Left renal pelvis (tissue), 4 donors: ENCODE measurements around the gene CBY1. TPM values are rescaled to one million over a fixed set of nuclear protein-coding genes. Genes with fewer than 3 reads are reported as not detected.
"Not testable (repeated sequence)": the region's sequence is repeated elsewhere in the genome, so short reads cannot be mapped to it uniquely, and the experiment has no call there.

Experiments used
- DNase-seq, 4 donors: peaks; one replicate each; pipeline ENCODE4 v3.0.0-alpha.2; 2013; ENCODE audit warnings: low read depth in 4 of 4, low spot score in 3 of 4
- polyA plus RNA-seq, 4 donors: library from polyadenylated mRNA; unstranded; fragments of 120-200 nt; gene quantifications; one replicate each; pipeline ENCODE4 v1.2.1, GENCODE V29; 2013; ENCODE audit not compliant: insufficient read length in 4 of 4

The CBY1 gene
- 10 to 100 TPM; 52.0 to 64.3 (median 61.7) TPM for polyA plus RNA-seq

DNA sequence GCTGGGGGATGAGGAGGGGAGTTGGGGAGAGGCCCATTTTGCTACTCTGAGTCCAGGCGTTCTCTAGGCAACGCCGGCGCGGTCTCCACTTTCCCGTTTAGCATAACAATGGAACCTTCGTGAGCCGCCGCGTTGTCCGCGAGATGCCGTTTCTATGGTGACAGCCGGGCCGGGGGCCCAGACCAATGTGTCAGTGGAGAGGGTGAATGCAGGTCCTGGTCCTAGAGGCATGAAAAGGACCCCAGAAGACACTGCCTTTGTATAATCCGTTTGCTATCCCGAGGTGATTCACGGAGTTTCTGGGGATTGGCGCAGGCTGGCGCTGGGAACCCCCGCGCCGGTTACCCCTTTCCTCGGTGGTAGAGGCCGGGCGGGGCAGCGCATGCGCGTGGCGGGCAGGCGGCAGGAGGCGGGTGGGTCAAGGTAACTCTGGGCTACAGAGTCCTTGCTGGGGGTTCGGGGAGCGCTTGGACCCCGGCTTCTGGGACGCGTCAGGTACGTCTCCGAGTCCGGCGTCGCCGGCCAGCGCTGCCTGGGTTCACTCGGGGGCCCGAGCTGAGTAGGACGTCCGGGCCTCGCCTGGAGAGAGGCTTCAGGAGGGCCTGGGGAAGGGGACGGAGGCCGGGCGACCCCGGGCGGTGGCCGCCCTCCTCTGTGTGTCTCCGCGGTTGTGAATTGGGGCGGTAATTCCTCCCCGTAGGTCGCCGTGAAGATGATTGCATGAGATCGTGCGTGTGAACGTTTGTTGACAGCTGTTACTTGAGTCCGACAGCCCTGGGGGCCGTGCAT, at the start of gene CBY1, which contains the start of gene FAM227A:
TSS of gene CBY1 (plus strand) at position 383 of the 789 bp plus-strand sequence. CDS start 11,417 bp downstream, outside the sequence.
TSS of gene FAM227A (minus strand) at position 137 of the 789 bp plus-strand sequence. CDS start 6,224 bp downstream, outside the sequence.
- DNase-seq = peak; percentile 76 to 87 (median 78)

DNA sequence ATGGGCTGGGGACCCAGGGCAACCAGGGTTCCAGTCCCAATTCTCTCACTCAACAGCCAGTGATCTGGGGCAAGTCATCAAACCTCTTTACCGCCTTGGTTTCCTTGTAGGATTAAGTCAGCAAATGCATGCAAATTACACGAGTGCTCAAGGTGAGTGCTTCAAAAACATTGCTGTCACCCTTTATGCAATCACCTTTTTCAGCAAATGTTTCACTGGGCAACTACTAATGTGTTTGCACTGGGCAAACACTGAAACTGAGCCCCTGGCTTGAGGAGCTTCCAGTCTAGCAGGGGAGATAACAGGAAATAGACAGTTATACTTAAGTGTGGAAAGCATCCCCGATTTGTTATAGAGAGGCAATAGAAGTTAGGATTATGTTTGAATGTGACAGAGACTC, 48.8 kb upstream of the CBY1 start:
- no peak for DNase-seq

DNA sequence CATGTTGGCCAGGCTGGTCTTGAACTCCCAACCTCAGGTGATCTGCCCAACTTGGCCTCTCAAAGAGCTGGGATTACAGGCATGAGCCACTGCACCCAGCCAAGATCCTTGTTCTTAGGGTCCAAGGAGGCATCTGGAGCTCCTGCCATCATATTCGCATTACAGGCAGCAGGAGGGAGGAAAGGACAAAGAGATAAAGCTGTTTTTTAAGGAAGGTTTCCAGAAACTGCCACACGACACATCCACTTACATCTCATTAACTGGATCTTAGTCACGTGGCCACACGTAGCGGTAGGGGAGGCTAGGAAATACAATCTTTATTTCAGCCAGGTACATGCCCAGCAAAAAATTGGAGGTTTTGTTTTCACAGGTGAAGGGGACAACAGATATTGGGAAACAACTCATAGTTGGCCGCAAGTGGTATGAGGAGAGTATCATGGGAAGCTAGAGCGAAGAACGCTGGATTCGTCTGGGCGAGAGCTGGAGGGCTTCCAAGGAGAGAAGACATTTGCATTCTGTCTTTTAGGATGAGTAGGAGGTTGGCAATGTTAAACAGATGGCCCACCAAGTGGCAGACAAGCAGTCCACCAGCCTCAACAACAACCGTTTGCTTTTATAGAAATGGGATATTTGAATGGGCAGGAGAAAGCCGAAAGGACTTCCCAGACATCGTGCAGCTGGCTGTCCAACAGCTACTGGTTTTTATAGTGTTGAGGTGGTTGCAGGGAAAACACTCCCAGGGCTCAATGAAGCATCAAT, 47.3 kb upstream of the CBY1 start:
- no peak for DNase-seq

DNA sequence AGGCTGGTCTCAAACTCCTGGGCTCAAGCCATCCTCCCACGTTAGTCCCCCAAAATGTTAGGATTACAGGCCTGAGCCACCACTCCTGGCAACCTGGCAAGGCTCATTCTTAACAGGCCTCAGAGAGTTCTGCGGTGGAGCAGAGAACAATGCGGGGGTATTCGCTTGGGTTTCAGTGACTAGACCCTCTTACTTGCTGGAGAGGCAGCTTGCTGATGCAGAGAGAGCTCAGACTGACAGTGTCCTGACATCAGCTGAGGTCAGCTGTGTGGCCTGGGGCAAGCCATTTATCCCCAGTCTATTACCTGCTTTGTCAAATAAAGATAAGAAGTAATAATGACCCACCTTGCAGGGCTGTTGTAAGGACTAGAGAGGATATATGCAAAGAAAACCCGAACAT, 46.2 kb upstream of the CBY1 start:
- DNase-seq = no peak

DNA sequence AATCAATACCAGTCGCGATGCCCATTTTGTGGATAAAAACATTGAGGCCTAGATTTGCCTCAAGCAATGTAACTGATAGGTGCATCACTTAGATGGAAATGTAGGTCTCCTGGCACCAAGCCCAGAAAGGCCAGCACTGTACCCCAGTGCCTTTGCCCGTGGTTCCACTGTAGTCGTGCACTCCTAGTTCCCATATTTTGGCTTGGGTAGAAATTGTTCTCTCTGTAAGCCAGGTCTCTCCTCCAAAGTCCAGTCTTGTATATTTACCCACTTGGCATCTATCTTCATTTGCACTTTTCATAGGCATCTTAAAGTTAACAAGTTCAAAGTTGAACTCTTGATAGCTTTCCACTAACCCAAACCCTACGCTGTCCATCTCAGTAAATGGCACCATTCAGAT, 44.9 kb upstream of the CBY1 start:
- no peak for DNase-seq

DNA sequence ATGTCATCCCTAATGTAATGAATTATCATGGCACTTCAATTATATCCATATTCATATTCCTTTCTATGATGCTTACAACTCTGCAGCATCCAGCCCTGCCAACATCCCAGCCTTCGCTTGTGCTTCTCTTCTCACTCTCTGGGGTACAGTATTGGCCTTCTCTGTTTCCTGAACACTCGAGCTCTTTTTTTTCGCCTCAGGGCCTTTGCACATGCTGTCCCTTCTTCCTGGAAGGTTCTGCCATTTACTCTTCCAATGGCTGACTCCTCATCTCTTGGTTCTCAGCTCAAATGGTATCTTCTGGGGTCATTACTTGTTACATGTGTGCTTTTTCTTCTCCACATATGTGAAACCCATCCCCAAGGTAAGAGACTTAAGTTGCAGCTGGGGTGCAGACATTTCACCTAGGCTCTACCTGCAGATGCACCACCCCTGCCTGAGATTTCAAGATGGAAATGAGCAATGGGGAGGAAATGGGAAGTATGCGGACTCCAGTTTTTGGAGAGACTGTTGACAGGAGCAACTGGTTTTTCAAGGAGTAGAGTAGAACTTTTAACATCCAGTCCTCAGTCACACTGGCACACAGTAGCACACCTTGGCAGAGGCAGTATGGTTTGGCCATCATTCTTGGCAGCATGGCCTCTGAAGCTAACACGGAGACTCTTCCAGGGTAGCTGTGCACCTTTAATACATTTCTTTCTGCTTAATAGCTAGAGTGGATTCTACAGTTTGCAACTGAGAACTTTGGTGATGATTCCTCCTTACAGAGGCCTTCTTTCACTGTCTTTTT, 44.0 kb upstream of the CBY1 start:
- no peak for DNase-seq

DNA sequence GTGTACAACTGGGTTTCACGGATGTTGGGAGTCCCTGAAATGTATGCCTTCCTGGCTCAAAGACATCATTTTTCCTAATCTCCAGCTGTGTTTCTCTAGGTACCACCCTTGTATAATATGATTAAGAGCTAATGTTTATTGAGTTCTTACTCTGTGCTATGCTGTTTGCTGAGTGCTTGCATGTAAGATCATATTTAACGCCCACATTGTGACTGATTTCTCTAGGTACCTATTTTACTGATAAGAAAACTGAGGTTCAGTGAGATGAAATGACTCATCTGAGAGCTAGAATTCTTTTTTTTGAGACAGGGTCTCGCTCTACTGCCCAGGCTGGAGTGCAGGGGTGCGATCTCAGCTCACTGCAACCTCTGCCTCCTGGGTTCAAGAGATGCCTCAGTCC, 42.9 kb upstream of the CBY1 start:
- DNase-seq = no peak

DNA sequence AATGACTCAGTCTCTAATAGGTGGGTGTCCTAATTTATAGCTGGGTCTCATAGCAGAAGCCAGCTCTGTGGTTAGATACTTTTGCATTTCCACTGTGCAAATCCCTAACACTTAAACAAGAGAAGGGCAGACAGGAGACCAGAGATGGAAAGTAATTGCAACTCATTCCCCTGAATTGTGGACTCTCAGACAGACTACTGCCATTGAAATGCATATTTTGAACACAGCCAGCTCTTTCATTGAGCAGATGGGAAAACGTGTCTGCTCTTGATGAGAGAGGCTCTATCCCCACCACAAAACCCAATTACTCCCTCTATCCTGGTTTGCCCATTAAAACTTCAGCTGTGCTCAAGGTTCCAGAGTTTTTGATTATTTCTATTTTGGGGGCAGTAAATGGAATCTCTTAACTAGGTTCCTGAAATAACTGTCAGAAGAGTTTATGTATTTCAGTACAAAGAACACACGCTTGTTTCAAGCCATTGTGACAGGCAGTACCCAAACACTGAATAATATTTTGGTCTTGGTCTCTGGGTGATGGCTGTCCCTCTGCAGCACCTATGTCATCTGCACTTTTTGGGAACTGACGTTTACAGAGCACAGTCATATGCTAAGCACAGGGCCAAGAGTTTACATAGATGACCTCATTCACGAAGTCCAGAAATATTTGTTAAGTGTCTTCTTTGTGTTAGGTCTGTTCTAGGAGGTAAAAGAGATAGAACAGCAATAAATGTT, 41.9 kb upstream of the CBY1 start:
- DNase-seq = no peak

DNA sequence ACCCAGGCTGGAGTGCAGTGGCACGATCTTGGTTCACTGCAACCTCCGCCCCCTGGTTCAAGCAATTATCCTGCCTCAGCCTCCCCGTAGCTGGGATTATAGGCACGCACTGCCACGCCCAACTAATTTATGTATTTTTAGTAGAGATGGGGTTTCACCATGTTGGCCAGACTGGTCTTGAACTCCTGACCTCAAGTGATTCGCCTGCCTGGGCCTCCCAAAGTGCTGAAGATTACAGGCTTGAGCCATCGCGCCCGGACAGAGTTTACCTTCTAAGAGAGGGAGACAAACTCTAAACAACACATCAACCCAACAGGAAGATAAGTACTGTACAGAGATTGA, 41.4 kb upstream of the CBY1 start:
- DNase-seq = not testable (repeated sequence)

DNA sequence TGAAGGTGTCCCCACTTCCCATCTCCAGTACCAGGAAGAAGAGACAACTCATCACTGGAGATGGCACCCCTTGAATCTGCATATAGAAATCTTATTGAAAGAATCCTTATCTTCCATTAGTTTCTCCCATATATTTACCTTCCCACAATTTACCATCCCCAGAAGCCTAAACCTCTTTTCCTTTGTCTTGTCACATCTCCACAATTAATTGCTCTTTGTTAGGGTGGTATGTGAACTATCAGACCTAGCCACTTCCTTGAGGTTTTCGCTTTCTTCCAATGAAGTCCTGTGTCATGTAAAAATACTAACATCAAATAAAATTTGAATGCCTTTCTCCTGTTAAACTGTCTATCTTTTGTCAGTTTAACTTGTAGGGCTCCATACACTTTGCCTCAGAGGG, 38.2 kb upstream of the CBY1 start:
- DNase-seq = no peak

DNA sequence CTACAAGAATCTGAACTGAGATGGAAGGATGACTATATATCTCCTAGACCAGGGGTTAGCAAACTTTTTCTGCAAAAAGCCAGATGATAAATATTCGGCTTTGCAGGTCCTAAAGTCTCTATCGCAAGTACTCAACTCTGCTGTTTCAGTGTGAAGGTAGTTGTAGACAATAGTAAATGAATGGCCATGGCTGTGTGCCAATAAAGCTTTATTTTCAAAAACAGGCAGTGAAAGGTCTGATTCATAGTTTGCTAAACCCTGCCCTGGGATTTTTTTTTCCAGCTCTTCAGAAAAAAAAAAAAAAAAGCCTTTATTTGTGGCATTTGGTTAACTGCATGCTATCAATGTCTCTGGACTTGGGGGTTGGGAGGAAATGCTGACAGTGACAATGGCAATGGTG, 37.8 kb upstream of the CBY1 start:
- DNase-seq = no peak

DNA sequence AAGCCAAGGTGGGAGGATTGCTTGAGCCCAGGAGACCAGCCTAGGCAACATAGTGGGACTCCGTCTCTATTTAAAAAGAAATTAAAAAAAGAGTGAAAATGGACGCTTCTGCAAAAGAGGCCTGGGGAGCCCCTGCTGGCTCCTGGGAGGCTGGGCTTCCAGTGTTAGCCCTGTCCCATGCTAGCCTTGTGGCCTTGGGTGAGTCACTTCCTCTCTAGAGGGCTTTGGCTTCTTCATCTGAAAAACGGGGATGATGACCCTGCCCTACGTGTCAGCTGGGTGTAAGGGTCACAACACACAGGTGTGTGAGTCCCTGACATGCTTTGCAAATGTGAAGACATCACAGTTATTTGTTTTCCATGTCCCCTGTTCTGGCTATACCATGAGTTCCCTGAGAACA, 33.1 kb upstream of the CBY1 start:
- no peak for DNase-seq

DNA sequence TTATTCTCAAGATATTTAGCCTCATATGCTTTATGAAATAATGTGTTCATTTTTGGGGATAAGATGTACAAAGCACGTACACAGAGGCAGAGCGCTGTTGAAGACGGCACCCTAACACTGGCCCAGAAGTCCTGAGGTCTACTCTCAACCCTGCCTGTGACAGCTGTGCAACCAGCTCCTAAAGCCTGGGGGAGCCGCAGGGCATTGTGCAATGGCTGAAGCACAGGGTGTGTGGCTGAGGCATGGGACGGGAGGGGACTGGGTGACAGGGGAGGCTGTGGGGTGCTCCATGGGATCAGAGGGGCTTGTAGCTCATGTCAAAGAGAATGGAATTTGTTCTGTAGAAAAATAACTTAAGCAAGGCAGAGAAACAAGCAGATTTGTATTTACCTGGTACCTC, 28.0 kb upstream of the CBY1 start:
- DNase-seq = no peak

DNA sequence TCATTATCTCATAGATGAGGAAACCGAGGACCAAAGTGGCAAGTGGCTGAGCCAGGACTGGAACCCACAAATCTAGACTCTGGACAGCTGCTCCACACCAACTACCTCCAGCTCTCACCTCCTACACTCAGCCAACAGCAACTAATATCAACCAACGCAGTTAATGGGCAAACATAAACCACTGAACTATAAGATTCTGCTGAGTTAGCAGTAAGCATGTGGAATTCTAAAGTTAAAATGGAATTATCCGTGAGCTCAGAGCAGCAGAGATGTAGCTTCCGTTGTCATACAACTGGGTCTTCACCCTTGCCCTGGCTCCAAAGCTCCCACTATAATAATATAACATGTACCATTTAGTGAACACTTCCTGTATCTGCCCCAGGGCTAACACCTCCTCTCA, 27.3 kb upstream of the CBY1 start:
- no peak for DNase-seq

DNA sequence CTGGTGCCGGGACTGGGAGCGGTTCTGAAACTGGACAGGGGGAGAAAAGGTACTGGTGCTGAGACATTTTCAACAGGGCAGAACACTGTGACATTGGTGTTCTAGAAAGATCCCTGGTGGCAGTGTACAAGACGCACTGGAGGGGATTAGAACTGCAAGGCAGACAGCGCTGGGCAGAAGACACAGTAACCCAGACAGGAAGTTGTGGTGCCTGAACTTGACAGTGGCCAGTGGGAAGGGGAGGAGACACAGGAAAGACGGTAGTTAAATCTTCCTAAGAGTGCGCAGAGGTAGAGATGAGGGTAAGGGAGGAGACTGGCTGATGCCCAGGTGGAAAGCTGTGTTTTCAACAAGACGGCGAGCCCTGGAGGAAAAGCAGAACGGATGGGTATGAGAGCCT, 24.7 kb upstream of the CBY1 start:
- DNase-seq = no peak

DNA sequence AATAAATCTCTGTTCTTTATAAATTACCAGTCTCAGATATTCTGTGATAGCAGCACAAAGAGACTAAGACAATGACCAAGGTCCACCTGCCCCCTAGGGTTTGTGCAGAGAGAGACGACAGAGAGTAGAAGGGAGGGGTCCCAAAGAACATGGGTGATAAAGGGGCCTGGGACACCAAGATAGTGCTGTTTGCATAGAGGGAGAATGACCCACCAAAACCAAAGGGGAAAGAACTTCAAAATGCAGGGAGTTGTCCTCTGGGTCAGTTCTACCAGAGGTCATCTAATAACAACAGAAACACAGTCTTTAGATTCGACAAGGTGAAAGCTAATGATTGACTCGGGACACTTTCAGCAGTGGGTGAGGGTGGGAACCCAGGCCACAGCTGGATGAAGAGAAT, 23.9 kb upstream of the CBY1 start:
- no peak for DNase-seq

DNA sequence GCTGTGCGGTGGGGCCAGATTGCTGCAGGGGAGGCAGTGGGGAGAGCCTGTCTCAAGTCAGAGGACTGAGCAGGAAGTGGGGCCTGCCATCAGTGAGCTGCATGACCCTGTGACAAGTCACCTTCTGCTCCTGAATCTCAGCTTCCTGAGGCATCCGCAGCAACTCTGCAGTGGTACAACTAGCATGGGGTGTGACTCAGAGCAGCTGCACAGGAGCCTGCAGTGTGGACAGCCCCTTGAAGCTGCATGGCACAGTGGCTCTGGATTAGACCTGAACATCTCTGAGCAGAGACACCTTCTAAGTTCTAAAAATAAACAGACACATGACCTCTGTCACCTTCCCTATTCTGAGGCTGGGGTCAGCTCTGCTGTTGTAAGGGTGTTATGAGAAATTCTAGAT, 18.2 kb upstream of the CBY1 start:
- DNase-seq = no peak

DNA sequence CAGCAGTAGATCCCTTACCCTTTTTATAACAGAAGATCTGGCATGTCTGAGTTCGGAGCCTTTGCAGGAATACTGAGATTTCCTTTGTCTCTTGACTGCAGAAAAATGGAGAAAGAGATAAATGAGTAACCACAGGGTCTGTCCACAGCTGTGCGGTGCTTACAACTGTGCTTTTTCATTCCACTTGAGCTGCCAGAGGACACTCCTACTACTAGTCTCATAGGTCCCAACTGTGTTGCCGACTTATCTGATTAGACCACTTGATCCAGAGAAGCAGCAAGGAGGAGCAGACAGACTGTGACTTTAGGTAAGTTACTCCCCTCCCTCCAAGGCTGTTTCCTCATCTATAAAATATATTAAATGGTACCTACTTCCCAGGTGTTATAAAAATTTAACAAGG, 17.7 kb upstream of the CBY1 start:
- DNase-seq = no peak

DNA sequence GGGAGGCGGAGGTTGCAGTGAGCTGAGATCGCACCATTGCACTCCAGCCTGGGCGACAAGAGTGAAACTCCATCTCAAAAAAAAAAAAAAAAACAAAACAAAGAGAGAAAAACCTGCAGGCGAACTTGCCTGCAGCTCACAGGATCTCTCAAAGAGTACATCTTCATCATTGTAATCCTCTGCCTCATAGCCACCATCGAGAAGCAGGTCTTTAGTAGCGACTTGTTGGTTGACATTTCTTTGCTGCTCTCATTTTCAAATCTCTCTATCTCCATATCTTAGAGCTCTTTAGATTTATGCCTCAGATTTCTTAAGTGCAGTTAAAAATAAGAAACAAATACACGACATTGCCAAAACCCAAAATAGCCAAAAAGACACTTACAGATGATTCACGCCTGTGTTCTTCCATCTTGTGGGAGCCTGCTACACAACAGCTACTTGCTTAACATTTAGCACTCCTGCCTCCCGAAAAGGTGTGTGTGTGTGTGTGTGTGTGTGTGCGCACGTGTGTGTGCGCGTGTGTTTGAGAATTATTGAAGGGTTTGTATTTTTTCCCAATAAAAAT, 14.9 kb upstream of the CBY1 start:
- no peak for DNase-seq

DNA sequence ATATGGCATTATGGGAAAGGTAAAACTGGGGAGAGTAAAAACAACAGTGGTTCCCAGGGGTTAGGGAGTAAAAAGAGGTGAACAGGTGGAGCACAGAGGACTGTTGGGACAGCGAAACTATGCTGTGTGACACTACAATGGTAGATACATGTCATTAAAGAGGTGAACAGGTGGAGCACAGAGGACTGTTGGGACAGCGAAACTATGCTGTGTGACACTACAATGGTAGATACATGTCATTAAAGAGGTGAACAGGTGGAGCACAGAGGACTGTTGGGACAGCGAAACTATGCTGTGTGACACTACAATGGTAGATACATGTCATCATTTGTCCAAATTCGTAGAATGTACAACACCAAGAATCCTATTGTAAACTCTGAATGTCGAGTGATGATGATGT, 12.2 kb upstream of the CBY1 start:
- DNase-seq = not testable (repeated sequence)
